ENCODE data around the gene TMEM14A. TPM values are rescaled to one million over a fixed set of nuclear protein-coding genes. Genes with fewer than 3 reads are reported as not detected.

TMEM14A gene
- total and polyA plus RNA-seq, 8 donors, result 20.6 to 44.5 (median 41.0) TPM

DNA sequence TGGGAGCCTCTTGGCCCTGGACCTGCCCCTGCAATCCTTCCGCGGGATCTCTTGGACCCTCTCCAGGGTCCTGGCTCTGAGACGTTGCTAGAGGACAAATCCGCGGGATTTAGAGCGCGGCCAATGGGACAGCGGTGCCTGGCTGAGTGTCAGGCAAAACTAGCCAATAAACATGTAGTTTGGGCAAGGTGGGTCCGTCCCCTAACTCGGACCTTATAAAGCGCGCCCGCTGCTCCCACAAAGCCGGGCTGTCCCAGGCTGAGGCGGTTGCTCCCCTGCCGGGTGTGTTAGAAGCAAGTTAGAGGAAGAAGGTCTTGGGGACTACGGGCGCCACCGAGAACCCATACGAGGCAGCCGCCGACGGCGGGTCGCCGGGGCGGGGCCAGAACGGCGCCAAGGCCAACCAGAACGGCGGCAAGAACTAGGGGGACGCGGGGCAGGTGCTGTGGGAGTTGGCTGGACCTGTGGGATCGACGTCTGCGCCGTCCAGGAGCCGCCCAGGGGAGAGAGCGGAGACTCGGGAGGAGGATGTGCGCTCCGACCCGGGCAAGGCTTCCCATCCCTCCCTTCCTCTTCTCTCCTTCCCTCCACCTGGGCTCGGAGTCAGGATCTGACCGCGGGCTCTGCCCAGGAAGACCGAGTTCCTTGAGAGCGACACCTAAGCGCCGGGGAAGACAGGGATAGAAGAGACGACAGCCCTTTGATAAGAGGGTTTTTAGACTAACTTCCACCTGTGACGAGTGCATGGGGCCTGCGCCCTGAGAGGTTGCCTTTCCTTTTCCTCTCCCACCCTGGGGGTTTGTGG, 6.5 kb upstream of the TMEM14A start:
- intact Hi-C loops (cut with DNase I), result loop anchor here in 1 of 2 donors (5.0 kb wide), 1 partner anchor 247 kb away; no protein-coding TSS in a partner anchor

DNA sequence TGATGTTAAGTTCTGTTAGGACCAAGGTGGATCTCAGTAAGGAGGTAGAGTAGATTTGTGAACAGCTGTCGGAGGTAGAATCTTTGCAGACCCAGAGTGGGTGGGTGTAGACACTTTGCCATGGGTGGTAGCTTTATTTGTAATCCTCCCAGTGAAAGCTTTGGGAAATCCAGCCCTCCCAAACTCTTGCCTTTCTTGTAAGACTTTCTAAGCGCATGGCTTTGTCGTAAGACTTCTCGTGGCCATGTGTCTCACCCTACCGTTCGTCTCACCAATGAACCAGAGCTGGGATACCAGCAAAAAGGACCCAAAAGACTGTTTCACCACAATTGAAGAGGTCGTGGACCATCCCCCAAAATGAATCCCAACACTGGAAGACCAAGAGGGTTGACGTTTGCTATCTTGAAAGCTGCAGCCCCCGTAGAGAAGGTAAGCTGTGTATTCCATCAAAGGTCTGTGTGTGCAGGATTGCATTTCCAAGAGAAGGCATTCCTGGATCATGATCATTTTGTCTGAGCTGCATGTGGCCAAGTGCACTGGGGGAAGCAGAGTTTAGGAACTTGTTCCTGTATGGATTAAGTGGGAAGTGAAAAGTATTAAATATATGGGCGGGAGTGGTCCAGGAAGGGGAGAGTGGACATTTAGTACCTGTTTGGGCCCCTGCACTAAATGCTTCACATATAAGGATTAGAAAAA, 5.8 kb upstream of the TMEM14A start:
- Histone ChIP-seq H3K27ac (no peak overlapping the region), H3K27me3 (peaks cover 0 to 10% of the 10 kb centered on the region in 2 donors), H3K36me3 (no peaks in the 10 kb centered on the region), H3K4me3 (peak overlapping the region; percentile 55 to 76), H3K9me3 (no peaks in the 10 kb centered on the region), H3K4me1 (peaks cover 0 to 21% of the 10 kb centered on the region in 2 donors)
- intact Hi-C loops (cut with DNase I), result loop anchor here in 1 of 2 donors (5.0 kb wide), 1 partner anchor 248 kb away; no protein-coding TSS in a partner anchor
- TF ChIP-seq, protein P1, sequence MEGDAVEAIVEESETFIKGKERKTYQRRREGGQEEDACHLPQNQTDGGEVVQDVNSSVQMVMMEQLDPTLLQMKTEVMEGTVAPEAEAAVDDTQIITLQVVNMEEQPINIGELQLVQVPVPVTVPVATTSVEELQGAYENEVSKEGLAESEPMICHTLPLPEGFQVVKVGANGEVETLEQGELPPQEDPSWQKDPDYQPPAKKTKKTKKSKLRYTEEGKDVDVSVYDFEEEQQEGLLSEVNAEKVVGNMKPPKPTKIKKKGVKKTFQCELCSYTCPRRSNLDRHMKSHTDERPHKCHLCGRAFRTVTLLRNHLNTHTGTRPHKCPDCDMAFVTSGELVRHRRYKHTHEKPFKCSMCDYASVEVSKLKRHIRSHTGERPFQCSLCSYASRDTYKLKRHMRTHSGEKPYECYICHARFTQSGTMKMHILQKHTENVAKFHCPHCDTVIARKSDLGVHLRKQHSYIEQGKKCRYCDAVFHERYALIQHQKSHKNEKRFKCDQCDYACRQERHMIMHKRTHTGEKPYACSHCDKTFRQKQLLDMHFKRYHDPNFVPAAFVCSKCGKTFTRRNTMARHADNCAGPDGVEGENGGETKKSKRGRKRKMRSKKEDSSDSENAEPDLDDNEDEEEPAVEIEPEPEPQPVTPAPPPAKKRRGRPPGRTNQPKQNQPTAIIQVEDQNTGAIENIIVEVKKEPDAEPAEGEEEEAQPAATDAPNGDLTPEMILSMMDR (IDR thresholded peaks at IDR 0.05), result no peak
- DNase-seq, result no peak
- no peak for ATAC-seq

More for the DNA sequence above, 6.5 kb upstream of the TMEM14A start:
- H3K4me3 ChIP-seq, result peak overlapping the region; percentile 55 to 76
- peaks cover 0 to 10% of the 10 kb centered on the region in 2 donors for H3K27me3 ChIP-seq
- TF ChIP-seq, protein P1 (IDR thresholded peaks at IDR 0.05), result no peak
- H3K9me3 ChIP-seq, result no peaks in the 10 kb centered on the region
- no peaks in the 10 kb centered on the region for H3K36me3 ChIP-seq
- ATAC-seq (peak; percentile 99), DNase-seq (peak; percentile 90 to 97 (median 92))
- H3K4me1 ChIP-seq, result peaks cover 0 to 21% of the 10 kb centered on the region in 2 donors
- H3K27ac ChIP-seq, result peak overlapping the region; percentile 49 to 66

DNA sequence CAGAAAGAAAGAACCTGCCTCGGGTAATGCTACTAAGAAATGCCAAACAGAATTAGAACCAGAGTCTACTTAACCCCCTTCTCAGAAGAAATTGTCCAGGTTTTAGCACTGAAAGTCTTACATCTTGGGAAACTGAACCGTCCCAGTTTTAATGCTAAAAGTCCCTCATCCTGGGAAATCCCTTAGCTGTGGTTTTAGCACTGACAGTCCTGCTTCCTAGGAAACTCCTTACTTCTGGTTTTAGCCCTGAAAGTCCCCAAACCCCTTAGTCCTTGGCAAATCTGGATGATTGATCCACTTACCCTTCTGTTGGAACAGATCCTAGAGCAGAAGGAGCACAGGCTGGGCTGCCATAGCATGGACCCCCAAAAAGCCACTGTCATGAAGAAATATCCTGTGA, 4.8 kb upstream of the TMEM14A start:
- Histone ChIP-seq H3K36me3 (no peaks in the 10 kb centered on the region), H3K9me3 (no peaks in the 10 kb centered on the region), H3K27me3 (peaks cover 0 to 10% of the 10 kb centered on the region in 2 donors), H3K4me3 (no peak overlapping the region), H3K27ac (no peak overlapping the region), H3K4me1 (peaks cover 0 to 28% of the 10 kb centered on the region in 2 donors)
- ATAC-seq, result no peak
- TF ChIP-seq, protein P1 (IDR thresholded peaks at IDR 0.05), result no peak
- intact Hi-C loops (cut with DNase I), result no loop called here
- no peak for DNase-seq

DNA sequence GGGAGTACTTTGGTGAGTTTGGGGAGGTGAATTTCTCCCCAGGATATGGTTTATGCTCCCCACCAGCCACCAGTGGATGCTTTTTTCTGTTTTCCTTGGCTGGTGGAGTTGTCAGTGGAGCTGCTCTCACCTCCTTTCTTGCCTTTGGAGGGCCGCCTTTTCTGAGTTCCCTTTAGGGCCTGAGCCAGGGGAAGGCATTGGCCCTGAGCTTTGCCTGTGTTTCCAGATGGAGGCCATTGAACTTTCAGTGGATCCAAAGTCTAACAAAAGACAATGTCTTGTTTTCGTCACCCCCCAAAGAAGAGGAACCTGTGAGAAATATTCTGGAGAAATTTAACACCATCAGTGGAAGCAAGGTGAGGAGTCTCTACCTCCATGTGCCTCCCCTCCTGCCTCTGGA, 4.4 kb upstream of the TMEM14A start:
- no peak overlapping the region for H3K27ac ChIP-seq
- H3K4me1 ChIP-seq, result peaks cover 0 to 32% of the 10 kb centered on the region in 2 donors
- TF ChIP-seq, protein P1 (IDR thresholded peaks at IDR 0.05), result no peak
- H3K36me3 ChIP-seq, result no peaks in the 10 kb centered on the region
- H3K4me3 ChIP-seq, result no peak overlapping the region
- H3K9me3 ChIP-seq, result no peaks in the 10 kb centered on the region
- intact Hi-C loops (cut with DNase I), result no loop called here
- DNase-seq (no peak), ATAC-seq (no peak)
- peaks cover 0 to 13% of the 10 kb centered on the region in 2 donors for H3K27me3 ChIP-seq

DNA sequence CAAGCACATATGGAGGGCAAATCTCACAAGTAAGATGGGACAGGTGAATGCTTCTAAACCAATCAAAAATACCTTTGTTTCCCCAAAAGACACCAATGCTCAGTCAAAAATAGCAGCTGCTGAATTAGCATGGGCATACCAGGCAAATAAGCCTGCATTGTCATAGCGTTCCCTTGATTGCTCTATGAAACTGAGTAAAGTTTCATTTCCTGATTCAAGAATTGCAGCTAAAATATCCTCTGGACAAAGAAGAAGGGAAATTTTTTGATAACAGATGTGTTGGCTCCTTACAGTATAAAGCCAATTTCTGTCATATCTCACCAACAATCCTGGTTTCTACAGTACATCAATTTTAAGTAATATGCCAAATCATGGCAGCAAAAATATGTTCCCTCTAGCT, 3.3 kb upstream of the TMEM14A start:
- H3K36me3 ChIP-seq, result no peaks in the 10 kb centered on the region
- ATAC-seq (no peak), DNase-seq (no peak)
- no peak overlapping the region for H3K27ac ChIP-seq
- no peak overlapping the region for H3K4me3 ChIP-seq
- peaks cover 0 to 21% of the 10 kb centered on the region in 2 donors for H3K27me3 ChIP-seq
- H3K9me3 ChIP-seq, result no peaks in the 10 kb centered on the region
- TF ChIP-seq, protein P1 (IDR thresholded peaks at IDR 0.05), result no peak
- peaks cover 0 to 36% of the 10 kb centered on the region in 2 donors for H3K4me1 ChIP-seq
- intact Hi-C loops (cut with DNase I), result no loop called here

All from left lung (tissue), 10 donors.